IPS DF 19.7 (cell line): Measurements from ENCODE around the gene XRN1.
"Not testable (repeated sequence)": the region's sequence is repeated elsewhere in the genome, so short reads cannot be mapped to it uniquely, and the experiment has no call there.

Source experiments
- DNase-seq: peaks from one replicate; pipeline ENCODE4 v3.0.0-alpha.2; 2013; ENCODE audit warnings: low read depth, low spot score

XRN1 gene

GRCh38 chr3:142447852-142448823 is at the start of gene XRN1:
TSS of gene XRN1 (minus strand) at chr3:142448037. CDS start at chr3:142447944, 93 bp downstream.
- DNase-seq, result peak; percentile 30

GRCh38 chr3:142495103-142495502 is 47.3 kb upstream of the XRN1 start:
- DNase-seq, result no peak

- no peak for DNase-seq
Observed at GRCh38 chr3:142492184-142492583, 44.3 kb upstream of the XRN1 start.

- DNase-seq, result no peak
Observed at GRCh38 chr3:142489572-142490323, 41.9 kb upstream of the XRN1 start.

- DNase-seq, result no peak
Observed at GRCh38 chr3:142484912-142485435, 37.1 kb upstream of the XRN1 start.

GRCh38 chr3:142481196-142481595 is 33.4 kb upstream of the XRN1 start:
- no peak for DNase-seq

GRCh38 chr3:142470826-142471225 is 23.0 kb upstream of the XRN1 start:
- no peak for DNase-seq

GRCh38 chr3:142468456-142468855 is 20.6 kb upstream of the XRN1 start:
- DNase-seq, result no peak

- DNase-seq, result no peak
Observed at GRCh38 chr3:142467768-142468167, 19.9 kb upstream of the XRN1 start.

GRCh38 chr3:142460689-142461088 is 12.9 kb upstream of the XRN1 start:
- DNase-seq, result no peak

GRCh38 chr3:142459929-142460328 is 12.1 kb upstream of the XRN1 start:
- no peak for DNase-seq

- no peak for DNase-seq
Observed at GRCh38 chr3:142459096-142459495, 11.3 kb upstream of the XRN1 start.

- no peak for DNase-seq
Observed at GRCh38 chr3:142450881-142451280, 3.0 kb upstream of the XRN1 start.

GRCh38 chr3:142450189-142450588 is 2.4 kb upstream of the XRN1 start:
- no peak for DNase-seq

GRCh38 chr3:142447301-142447851 is 461 bp downstream of the XRN1 start:
- no peak for DNase-seq

- no peak for DNase-seq
Observed at GRCh38 chr3:142445816-142446254, 2.0 kb downstream of the XRN1 start.

- DNase-seq, result no peak
Observed at GRCh38 chr3:142444343-142444742, 3.5 kb downstream of the XRN1 start.

- DNase-seq, result not testable (repeated sequence)
Observed at GRCh38 chr3:142443060-142443459, 4.8 kb downstream of the XRN1 start.

- DNase-seq, result not testable (repeated sequence)
Observed at GRCh38 chr3:142439499-142440220, 8.2 kb downstream of the XRN1 start.

GRCh38 chr3:142438096-142438495 is 9.7 kb downstream of the XRN1 start:
- DNase-seq, result not testable (repeated sequence)

GRCh38 chr3:142436951-142437585 is 10.8 kb downstream of the XRN1 start:
- DNase-seq, result no peak
